H1 (cell line): ENCODE data around the gene PHC1. TPM values are rescaled to one million over a fixed set of nuclear protein-coding genes. Genes with fewer than 3 reads are reported as not detected.

ENCODE experiments used
- CTCF ChIA-PET: fragments of 300-600 bp; sonication (Branson Sonifier 250); formaldehyde crosslinking; loops from one replicate; lab custom pipeline; 2021; ENCODE audit not compliant: partially characterized antibody; lab: Charles Lee
- POLR2A ChIA-PET: fragments of 300-600 bp; sonication (Branson Sonifier 250); formaldehyde crosslinking; loops from one replicate; lab custom pipeline; 2021; ENCODE audit warnings: inconsistent platforms; ENCODE audit not compliant: partially characterized antibody; lab: Charles Lee
- DNase-seq, 2 experiments: peaks; one replicate each; pipeline versions ENCODE4 v3.0.0 to v3.0.0-alpha.2; 2010 to 2022; ENCODE audit warnings: low spot score in 2 of 2, low read depth in 1 of 2, mixed read lengths in 1 of 2
- FAIRE-seq: peaks from 2 replicates; lab custom pipeline; 2011; peaks lifted over from hg19 to GRCh38; lab: Jason Lieb, UNC
- H2AFZ ChIP-seq: 2 replicates; pipeline ENCODE4 v1.8.1; 2012; ENCODE audit warnings: low read length, inconsistent platforms
- H2AK5ac ChIP-seq: 2 replicates; pipeline ENCODE4 v1.6.1; 2013; ENCODE audit warnings: low read depth, low read length
- H2BK120ac ChIP-seq: replicated peaks from 2 replicates; pipeline ENCODE3; 2013; ENCODE audit warnings: low read depth, low read length, inconsistent platforms
- H2BK12ac ChIP-seq: 2 replicates; pipeline ENCODE4 v1.6.1; 2013; ENCODE audit warnings: low read depth, low read length
- H2BK15ac ChIP-seq: 2 replicates; pipeline ENCODE4 v1.6.1; 2013; ENCODE audit warnings: low read length
- H2BK20ac ChIP-seq: 2 replicates; pipeline ENCODE4 v1.6.1; 2013; ENCODE audit warnings: low read length
- H2BK5ac ChIP-seq: 2 replicates; pipeline ENCODE4 v1.6.1; 2013; ENCODE audit warnings: low read depth, low read length
- H3K14ac ChIP-seq: 2 replicates; pipeline ENCODE4 v1.6.1; 2013; ENCODE audit warnings: inconsistent platforms; ENCODE audit not compliant: insufficient read length
- H3K18ac ChIP-seq: 2 replicates; pipeline ENCODE4 v1.6.1; 2013; ENCODE audit warnings: low read length; ENCODE audit errors: extremely low read depth
- H3K23ac ChIP-seq: 2 replicates; pipeline ENCODE4 v1.6.1; 2013; ENCODE audit warnings: inconsistent platforms; ENCODE audit not compliant: insufficient read length
- H3K23me2 ChIP-seq: 2 replicates; pipeline ENCODE4 v1.6.1; 2013; ENCODE audit warnings: low read depth, low read length
- H3K27ac ChIP-seq: 2 replicates; pipeline ENCODE4 v1.6.1; 2011; ENCODE audit warnings: low read depth, low read length, inconsistent platforms
- H3K27me3 ChIP-seq, 4 experiments: replicated peaks in 1 of 4; 1 replicate in 1 of 4; 2 replicates in 3 of 4; pipeline versions ENCODE4 v1.6.1 to v1.8.1; 2011 to 2013; ENCODE audit warnings: low read length in 3 of 4, mild to moderate bottlenecking in 3 of 4, inconsistent platforms in 2 of 4, mixed read lengths in 2 of 4, moderate library complexity in 1 of 4; ENCODE audit not compliant: control insufficient read depth in 3 of 4, insufficient read depth in 3 of 4; ENCODE audit errors: extremely low read depth in 1 of 4
- H3K36me3 ChIP-seq, 4 experiments: 2 replicates each; pipeline versions ENCODE4 v1.6.1 to v1.8.1; 2011 to 2013; ENCODE audit warnings: mild to moderate bottlenecking in 4 of 4, low read length in 3 of 4, moderate library complexity in 2 of 4, control low read depth in 1 of 4, inconsistent platforms in 1 of 4; ENCODE audit not compliant: insufficient read depth in 4 of 4, control insufficient read depth in 2 of 4
- H3K4ac ChIP-seq: replicated peaks from 2 replicates; pipeline ENCODE3; 2013; ENCODE audit warnings: low read length, low read depth, mixed read lengths, inconsistent platforms; ENCODE audit not compliant: insufficient read length
- H3K4me1 ChIP-seq, 4 experiments: replicated peaks in 1 of 4; 1 replicate in 1 of 4; 2 replicates in 3 of 4; pipeline versions ENCODE4 v1.6.1 to v1.8.1; 2011 to 2013; ENCODE audit warnings: low read length in 3 of 4, inconsistent platforms in 2 of 4, mixed read lengths in 1 of 4; ENCODE audit not compliant: insufficient read depth in 4 of 4, control insufficient read depth in 3 of 4
- H3K4me2 ChIP-seq, 2 experiments: 2 replicates each; pipeline versions ENCODE4 v1.6.1 to v1.8.1; 2011 to 2013; ENCODE audit warnings: low read depth in 2 of 2, low read length in 2 of 2, control low read depth in 1 of 2, inconsistent platforms in 1 of 2, mild to moderate bottlenecking in 1 of 2; ENCODE audit not compliant: insufficient read depth in 1 of 2
- H3K4me3 ChIP-seq, 4 experiments: fragments of 200-600, 300-600 bp in 1 of 4; sonication (generic), shearing (Covaris generic), sonication (Bioruptor Twin) in 1 of 4; 2 replicates each; pipeline versions ENCODE4 v1.5.1 to v1.8.1; 2011 to 2016; ENCODE audit warnings: low read length in 4 of 4, low read depth in 3 of 4, control low read depth in 2 of 4, inconsistent platforms in 2 of 4, mild to moderate bottlenecking in 2 of 4, mixed read lengths in 1 of 4, moderate library complexity in 1 of 4; ENCODE audit not compliant: insufficient read depth in 2 of 4; ENCODE audit errors: extremely low read depth in 1 of 4
- H3K56ac ChIP-seq: replicated peaks from 2 replicates; pipeline ENCODE3; 2013; ENCODE audit warnings: low read depth, mild to moderate bottlenecking, mixed read lengths, low read length, inconsistent platforms; ENCODE audit not compliant: insufficient read length
- H3K79me1 ChIP-seq: 2 replicates; pipeline ENCODE4 v1.6.1; 2013; ENCODE audit warnings: low read depth, low read length, control low read depth
- H3K79me2 ChIP-seq, 2 experiments: 2 replicates each; pipeline versions ENCODE4 v1.6.1 to v1.8.1; 2012 to 2013; ENCODE audit warnings: low read length in 2 of 2, mild to moderate bottlenecking in 2 of 2, inconsistent platforms in 1 of 2; ENCODE audit not compliant: insufficient read depth in 2 of 2, control insufficient read depth in 1 of 2
- H3K9ac ChIP-seq, 4 experiments: replicated peaks in 1 of 4; 1 replicate in 1 of 4; 2 replicates in 3 of 4; pipeline versions ENCODE4 v1.6.1 to v1.8.1; 2011 to 2013; ENCODE audit warnings: low read depth in 3 of 4, low read length in 3 of 4, control low read depth in 2 of 4, mild to moderate bottlenecking in 2 of 4, moderate library complexity in 2 of 4, inconsistent platforms in 1 of 4; ENCODE audit errors: extremely low read depth in 1 of 4
- H3K9me3 ChIP-seq, 2 experiments: 2 replicates each; pipeline versions ENCODE4 v1.6.1 to v1.8.1; 2012 to 2013; ENCODE audit warnings: mild to moderate bottlenecking in 2 of 2, moderate library complexity in 2 of 2, control low read depth in 1 of 2, inconsistent platforms in 1 of 2, low read depth in 1 of 2, low read length in 1 of 2, mixed read lengths in 1 of 2; ENCODE audit not compliant: insufficient read depth in 2 of 2
- H4K20me1 ChIP-seq, 2 experiments: replicated peaks in 1 of 2; 2 replicates each; pipeline versions ENCODE3 to v1.8.1; 2011 to 2013; ENCODE audit warnings: inconsistent platforms in 2 of 2, low read length in 2 of 2, mild to moderate bottlenecking in 1 of 2; ENCODE audit not compliant: insufficient read depth in 2 of 2, control insufficient read depth in 1 of 2
- H4K5ac ChIP-seq: 2 replicates; pipeline ENCODE4 v1.6.1; 2013; ENCODE audit warnings: low read length, low read depth, mixed read lengths, inconsistent platforms; ENCODE audit not compliant: insufficient read length
- H4K8ac ChIP-seq: 2 replicates; pipeline ENCODE4 v1.8.0; 2013; ENCODE audit warnings: mild to moderate bottlenecking, moderate library complexity, low read length, inconsistent platforms; ENCODE audit not compliant: insufficient read depth; ENCODE audit errors: extremely low read depth
- H4K91ac ChIP-seq: replicated peaks from 2 replicates; pipeline ENCODE3; 2013; ENCODE audit warnings: low read length, mixed read lengths, inconsistent platforms; ENCODE audit not compliant: insufficient read length
- CBX8 ChIP-seq: fragments of 300-800, 300-1000 bp; sonication (generic); IDR thresholded peaks from 2 replicates; pipeline ENCODE4 v1.7.1; 2016; ENCODE audit warnings: low read depth, low read length, borderline replicate concordance
- EP300 ChIP-seq, 2 experiments: IDR thresholded peaks; 1 replicate in 1 of 2; 2 replicates in 1 of 2; pipeline ENCODE4 v1.6.1; 2011 to 2012; ENCODE audit warnings: low read depth in 2 of 2, low read length in 2 of 2, mild to moderate bottlenecking in 2 of 2, borderline replicate concordance in 1 of 2, inconsistent platforms in 1 of 2, moderate library complexity in 1 of 2
- NRF1 ChIP-seq: IDR thresholded peaks from 2 replicates; pipeline ENCODE4 v1.6.1; 2011; ENCODE audit warnings: mild to moderate bottlenecking, low read depth, low read length, improper control_type of control experiment
- RBBP5 ChIP-seq: IDR thresholded peaks from 2 replicates; pipeline ENCODE4 v1.7.1; 2012; ENCODE audit warnings: low read depth, mild to moderate bottlenecking, inconsistent platforms, low read length, moderate library complexity, borderline replicate concordance
- SIN3A ChIP-seq, 2 experiments: IDR thresholded peaks in 1 of 2; conservative IDR thresholded peaks in 1 of 2; 2 replicates each; pipeline ENCODE4 v1.6.1; 2011 to 2012; ENCODE audit warnings: low read length in 2 of 2, improper control_type of control experiment in 1 of 2, low read depth in 1 of 2, mild to moderate bottlenecking in 1 of 2
- TAF7 ChIP-seq: optimal IDR thresholded peaks from 2 replicates; pipeline ENCODE3; 2011; ENCODE audit warnings: low read depth, mild to moderate bottlenecking, inconsistent platforms, low read length, moderate library complexity, borderline replicate concordance
- ZNF274 ChIP-seq: IDR thresholded peaks from 2 replicates; pipeline ENCODE4 v1.7.0; 2012; ENCODE audit warnings: low read length, borderline replicate concordance; ENCODE audit errors: extremely low read depth
- WGBS, 2 experiments: shearing (Covaris generic) in 1 of 2; methylation state at CpG; one replicate each; pipeline versions ENCODE4 v1.1.6 to v1.1.7; 2013 to 2015; ENCODE audit warnings: low lambda C conversion rate in 2 of 2, mixed read lengths in 2 of 2, inconsistent platforms in 1 of 2, low coverage in 1 of 2, missing lambda C conversion rate in 1 of 2; ENCODE audit not compliant: insufficient replicate concordance in 2 of 2, insufficient coverage in 1 of 2, insufficient read length in 1 of 2; ENCODE audit errors: extremely low coverage in 1 of 2, missing lambda C conversion rate in 1 of 2; 5-methylcytosine and 5-hydroxymethylcytosine counted together
- polyA plus RNA-seq, 7 experiments: library from polyadenylated mRNA; depleted of rRNA in 3 of 7; stranded (reverse) in 5 of 7; unstranded in 2 of 7; fragments of >200 nt in 5 of 7; fragments of 200-250 nt in 2 of 7; gene quantifications; 1 replicate in 5 of 7; 2 replicates in 1 of 7; 4 replicates in 1 of 7; pipeline versions ENCODE4 v1.2.1 to v1.2.3, GENCODE V29; 2011 to 2013; ENCODE audit warnings: missing spikeins in 2 of 7, mixed read lengths in 2 of 7
- total RNA-seq: library from RNA; stranded (reverse); fragmentation: NEBNext Ultra II Directional; extraction: Animal tissue kit (Norgen Biotek cat#: 25700); gene quantifications from 2 replicates; pipeline ENCODE4 v1.2.1, GENCODE V29; 2021

PHC1 gene
- total and polyA plus RNA-seq, 2 of the 8 experiments (the other 6 are each of a cell fraction or from before 2014, with no cell fraction given), result 934 to 1,655 TPM

- Histone ChIP-seq H3K9me3 (no peaks in the 10 kb centered on the region), H4K5ac (no peak overlapping the region), H2BK15ac (no peak overlapping the region), H4K20me1 (peaks cover 2 to 6% of the 10 kb centered on the region in 2 experiments), H3K4me2 (peak overlapping the region; percentile 83 to 88), H3K27ac (no peak overlapping the region), H3K27me3 (no peaks in the 10 kb centered on the region), H4K8ac (no peak overlapping the region), H4K91ac (no peak overlapping the region), H3K4me3 (peak overlapping the region; percentile 61 to 93 (median 90); a peak in 7 of 8 replicates), H3K79me2 (peaks cover 5 to 44% of the 10 kb centered on the region in 2 experiments), H3K36me3 (peaks cover 0 to 3% (median 1%) of the 10 kb centered on the region in 4 experiments; a peak in 3 of 8 replicates), H3K4me1 (no peaks in the 10 kb centered on the region; a peak in 1 of 7 replicates), H3K9ac (no peak overlapping the region), H2AK5ac (no peak overlapping the region), H3K79me1 (peaks cover 10% of the 10 kb centered on the region; the same call in 1 of the 2 replicates), H2AFZ (peak overlapping the region; percentile 62; the same call in 1 of the 2 replicates), H3K4ac (no peak overlapping the region), H2BK20ac (no peak overlapping the region), H3K18ac (no peak overlapping the region), H2BK120ac (no peak overlapping the region), H3K23ac (no peak overlapping the region), H2BK5ac (no peak overlapping the region), H3K14ac (no peak overlapping the region), H2BK12ac (no peak overlapping the region), H3K23me2 (no peaks in the 10 kb centered on the region), H3K56ac (no peak overlapping the region)
- no peak for DNase-seq
- no peak for FAIRE-seq
- POLR2A ChIA-PET, result interaction anchor here (1.3 to 11.5 kb wide), 5 partner anchors 9 to 156 kb away, joined by 3 to 311 read pairs (median 4); partner anchors contain the start of gene PHC1
- 57% methylated on average over 9 of the region's 9 CpGs; no CpG with 5 or more reads in 1 of the 2 experiments for WGBS, 2 experiments
- TF ChIP-seq SIN3A (conservative IDR thresholded peaks at IDR 0.05 in 1 of 2, IDR thresholded peaks at IDR 0.05 in 1 of 2; ENCODE audit: low read depth in 1 of 2, low read length in 2 of 2), result no peak
- TF ChIP-seq TAF7, result no peak
- no peak for TF ChIP-seq RBBP5
- TF ChIP-seq NRF1, result no peak
- no peak for TF ChIP-seq ZNF274
- no peak for TF ChIP-seq EP300 (IDR thresholded peaks at IDR 0.05; ENCODE audit: borderline replicate concordance in 1 of 2, low read depth in 2 of 2, low read length in 2 of 2)
- TF ChIP-seq CBX8, result no peak
- CTCF ChIA-PET, result interaction anchor here (0.7 to 12.2 kb wide), 5 partner anchors 84 to 376 kb away, joined by 3 to 119 read pairs (median 5); no protein-coding TSS in a partner anchor
Observed at GRCh38 chr12:8950702-8951478, 36.6 kb downstream of the PHC1 start.
